Breast epithelium (tissue), 3 donors: ENCODE results near the gene APLP2.

ENCODE experiments used
- POLR2A ChIP-seq: fragments of 450-650 bp; IDR thresholded peaks from one replicate; pipeline ENCODE4 v1.6.1; 2016; ENCODE audit warnings: antibody characterized with exemption, mild to moderate bottlenecking, moderate library complexity
- TF ChIP-seq, protein P1 (sequence below), 3 donors: fragments of 450-650 bp; IDR thresholded peaks; one replicate each; pipeline ENCODE4 v1.5.1; 2016 to 2017; ENCODE audit warnings: antibody characterized with exemption in 3 of 3, mild to moderate bottlenecking in 3 of 3, moderate library complexity in 3 of 3

DNA sequence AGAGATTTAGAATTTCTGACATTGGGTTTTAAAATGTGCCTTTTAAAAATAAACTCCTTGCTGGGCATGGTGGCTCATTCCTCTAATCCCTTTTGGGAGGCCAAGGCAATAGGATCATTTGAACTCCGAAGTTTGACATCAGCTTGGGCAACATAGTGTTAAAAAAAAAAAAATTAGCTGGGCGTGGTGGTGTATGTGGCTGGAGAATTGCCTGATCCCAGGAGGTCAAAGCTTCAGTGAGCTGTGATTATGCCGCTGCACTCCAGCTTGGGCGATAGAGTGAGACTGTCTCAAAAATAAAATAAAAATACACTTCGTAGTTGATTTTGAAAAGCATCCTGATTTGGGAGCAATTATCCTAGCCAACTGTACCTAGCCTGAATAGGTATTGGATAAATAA is 3.4 kb upstream of the APLP2 start:
- no peak for TF ChIP-seq POLR2A
- TF ChIP-seq, protein P1, sequence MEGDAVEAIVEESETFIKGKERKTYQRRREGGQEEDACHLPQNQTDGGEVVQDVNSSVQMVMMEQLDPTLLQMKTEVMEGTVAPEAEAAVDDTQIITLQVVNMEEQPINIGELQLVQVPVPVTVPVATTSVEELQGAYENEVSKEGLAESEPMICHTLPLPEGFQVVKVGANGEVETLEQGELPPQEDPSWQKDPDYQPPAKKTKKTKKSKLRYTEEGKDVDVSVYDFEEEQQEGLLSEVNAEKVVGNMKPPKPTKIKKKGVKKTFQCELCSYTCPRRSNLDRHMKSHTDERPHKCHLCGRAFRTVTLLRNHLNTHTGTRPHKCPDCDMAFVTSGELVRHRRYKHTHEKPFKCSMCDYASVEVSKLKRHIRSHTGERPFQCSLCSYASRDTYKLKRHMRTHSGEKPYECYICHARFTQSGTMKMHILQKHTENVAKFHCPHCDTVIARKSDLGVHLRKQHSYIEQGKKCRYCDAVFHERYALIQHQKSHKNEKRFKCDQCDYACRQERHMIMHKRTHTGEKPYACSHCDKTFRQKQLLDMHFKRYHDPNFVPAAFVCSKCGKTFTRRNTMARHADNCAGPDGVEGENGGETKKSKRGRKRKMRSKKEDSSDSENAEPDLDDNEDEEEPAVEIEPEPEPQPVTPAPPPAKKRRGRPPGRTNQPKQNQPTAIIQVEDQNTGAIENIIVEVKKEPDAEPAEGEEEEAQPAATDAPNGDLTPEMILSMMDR (IDR thresholded peaks at IDR 0.05), result no peak
